Inferior parietal cortex (tissue), 1 donor: ENCODE results near the gene CHIA.
A peak's percentile ranks its signal among the peaks of the same experiment; 100 is the strongest.

Experiments
- DNase-seq: peaks from one replicate; pipeline ENCODE4 v3.0.0-alpha.2; 2016; ENCODE audit errors: extremely low spot score

The CHIA gene

GRCh38 chr1:111290630-111291029, at the start of gene CHIA:
TSS of gene CHIA (plus strand) at chr1:111290851. CDS start at chr1:111310468, 19,617 bp downstream.
- DNase-seq: no peak

GRCh38 chr1:111241797-111242196, 48.9 kb upstream of the CHIA start:
- no peak for DNase-seq

GRCh38 chr1:111242805-111243523, 47.7 kb upstream of the CHIA start:
- DNase-seq: no peak

DNA sequence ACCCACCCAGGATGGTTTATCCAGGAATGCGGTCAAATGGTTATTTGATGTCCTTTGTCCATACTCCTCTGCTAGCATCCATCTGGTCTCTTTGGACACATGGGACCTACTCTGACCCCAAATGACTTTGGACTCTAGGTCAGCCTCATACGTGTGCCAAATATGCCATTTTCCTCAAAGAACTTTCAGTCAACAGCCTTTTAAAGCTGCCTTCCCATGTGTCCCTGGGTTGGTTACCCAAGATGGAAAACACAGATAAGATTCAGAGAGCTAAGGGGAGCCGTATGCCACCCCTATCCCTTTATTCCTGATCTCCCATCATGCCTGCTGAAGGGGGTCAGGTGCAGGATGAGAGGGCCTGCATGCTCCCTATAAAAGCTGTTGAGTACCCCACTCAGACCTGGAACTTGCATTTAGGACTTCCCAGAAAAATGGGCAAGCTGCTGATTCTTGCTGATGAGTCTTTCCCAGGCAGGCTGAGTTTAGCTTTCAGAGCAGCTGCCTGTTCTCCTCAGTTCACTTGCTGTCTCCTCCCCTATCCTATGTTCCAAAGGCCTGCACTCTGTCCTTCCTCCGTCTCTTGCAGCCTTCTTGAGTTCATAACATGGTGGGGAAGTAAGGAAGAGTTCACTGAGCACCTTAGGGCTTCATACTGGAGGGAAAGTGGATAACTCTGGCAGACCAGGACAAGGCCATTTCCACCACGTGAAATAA, 43.4 kb upstream of the CHIA start:
- DNase-seq: no peak

DNA sequence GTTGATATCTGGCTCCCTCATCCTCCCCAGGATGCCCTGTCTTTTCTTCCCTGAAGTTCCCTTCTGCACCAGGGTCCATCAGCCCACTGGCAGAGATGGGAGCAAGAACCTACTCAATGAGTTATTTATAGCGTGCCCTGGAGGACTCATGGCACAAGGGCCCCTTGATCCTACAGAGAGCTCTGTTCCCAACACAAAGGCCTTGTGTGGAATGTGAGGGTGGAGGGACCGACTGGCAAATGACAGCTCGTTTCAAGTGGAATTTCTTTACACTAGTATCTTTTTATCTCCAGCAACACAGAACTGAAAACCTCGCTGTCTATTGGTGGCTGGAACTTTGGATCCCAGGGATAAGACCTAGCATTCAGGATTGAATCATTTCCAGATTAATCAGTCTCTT, 40.7 kb upstream of the CHIA start:
- DNase-seq: peak; percentile 55

GRCh38 chr1:111251570-111251969, 39.1 kb upstream of the CHIA start:
- no peak for DNase-seq

DNA sequence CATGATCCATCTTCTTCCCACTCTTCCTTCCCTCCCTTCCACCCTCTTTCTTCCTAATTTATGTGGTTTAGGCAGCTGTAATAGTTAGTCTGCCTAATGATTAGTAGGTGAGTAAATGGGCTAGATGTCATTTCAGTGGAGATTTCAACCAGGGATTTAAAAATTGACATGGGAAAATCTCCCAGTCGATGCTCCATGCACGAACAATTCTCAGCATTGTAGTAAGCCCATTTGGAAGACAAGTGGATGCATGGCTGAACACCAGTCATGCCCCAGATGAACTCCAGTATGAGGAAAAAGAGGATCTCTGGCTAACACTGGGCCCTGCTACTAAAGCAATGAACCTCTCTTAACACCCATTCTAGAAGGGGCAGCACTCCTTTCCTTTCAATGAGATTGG, 37.9 kb upstream of the CHIA start:
- DNase-seq: no peak

DNA sequence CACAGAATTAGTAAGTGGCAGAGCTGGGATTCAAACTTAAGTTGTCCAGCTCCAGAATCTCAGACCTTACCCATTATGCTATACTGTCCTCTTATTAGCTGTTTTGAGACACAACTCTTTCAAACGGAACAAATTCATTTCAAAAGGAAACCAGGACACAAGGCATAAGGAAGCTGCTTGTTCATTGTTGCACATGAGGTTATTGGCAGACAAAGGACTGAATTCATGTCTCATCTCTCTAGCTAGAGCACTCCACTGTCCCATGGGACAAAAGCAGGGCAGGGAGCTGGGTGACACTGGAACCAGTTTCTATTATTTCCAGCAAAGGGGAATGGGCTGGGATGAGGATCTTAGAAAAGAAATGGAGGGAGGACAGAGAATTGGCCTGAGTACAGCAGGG, 36.8 kb upstream of the CHIA start:
- peak; percentile 69 for DNase-seq

DNA sequence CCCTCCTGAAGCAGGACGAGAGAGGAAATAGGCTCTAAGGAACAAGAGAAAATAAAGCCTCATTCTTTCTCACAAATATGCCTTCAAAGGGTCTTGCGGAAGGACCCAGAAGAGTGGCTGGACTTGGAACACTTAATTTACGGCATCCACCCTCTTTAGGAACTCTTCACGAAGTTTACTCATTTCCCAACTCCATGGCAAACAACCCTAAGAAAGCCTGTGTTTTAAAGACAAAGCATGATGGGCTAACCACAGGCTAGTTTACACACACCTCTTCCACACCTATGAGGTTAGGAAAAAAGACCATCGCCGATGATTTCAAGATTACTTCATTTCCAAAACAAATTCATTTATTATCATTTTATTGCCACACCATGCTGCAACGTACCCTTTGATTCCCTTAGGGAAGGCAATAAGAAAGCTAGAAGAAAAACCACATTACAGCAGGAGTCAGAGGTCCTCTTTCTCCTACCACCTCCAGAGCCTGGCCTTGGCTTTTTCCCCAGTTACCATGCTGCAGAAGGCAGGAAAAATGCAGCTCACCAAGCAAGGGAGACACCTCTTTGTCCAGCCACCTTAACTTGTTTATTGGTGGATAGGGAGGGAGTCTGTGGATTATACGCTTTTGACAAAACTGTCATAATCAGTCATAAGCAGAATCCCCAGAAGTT, 33.5 kb upstream of the CHIA start:
- DNase-seq: no peak

DNA sequence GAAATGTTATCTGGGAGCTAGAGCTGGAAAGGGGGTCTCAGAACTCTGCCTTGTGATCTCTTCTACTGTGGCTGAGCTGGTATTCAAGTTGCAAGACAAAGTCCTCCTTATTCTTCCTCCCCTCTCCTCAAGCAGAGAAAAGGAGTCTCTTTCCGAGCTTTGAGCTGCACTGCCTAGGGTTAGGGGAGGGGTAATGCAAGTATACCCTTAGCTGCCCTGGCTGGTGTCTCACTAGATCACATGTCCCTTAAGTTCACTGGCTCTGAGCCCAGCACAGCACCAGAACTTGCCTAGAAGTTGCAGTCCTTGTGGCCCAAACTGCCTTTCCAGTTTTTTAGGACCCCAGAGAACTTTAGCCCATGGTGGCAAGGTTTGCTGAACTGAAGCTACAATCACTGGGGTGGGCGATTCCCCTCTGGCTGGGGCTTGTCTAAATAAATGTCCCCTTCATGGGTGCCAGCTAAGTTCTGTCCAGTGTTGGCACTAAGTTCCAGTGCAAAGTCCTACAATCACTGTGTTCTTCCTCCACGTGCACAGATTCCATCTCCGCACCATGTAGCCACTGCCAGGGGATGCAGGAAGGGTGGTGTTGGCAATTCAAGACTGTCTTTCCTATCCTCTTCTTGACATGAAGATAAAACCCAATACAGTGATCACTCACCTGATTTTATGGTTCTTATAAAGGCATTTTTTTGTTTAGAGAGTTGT, 22.7 kb upstream of the CHIA start:
- no peak for DNase-seq

- DNase-seq: no peak
Measured at GRCh38 chr1:111269825-111270406, 20.7 kb upstream of the CHIA start.

DNA sequence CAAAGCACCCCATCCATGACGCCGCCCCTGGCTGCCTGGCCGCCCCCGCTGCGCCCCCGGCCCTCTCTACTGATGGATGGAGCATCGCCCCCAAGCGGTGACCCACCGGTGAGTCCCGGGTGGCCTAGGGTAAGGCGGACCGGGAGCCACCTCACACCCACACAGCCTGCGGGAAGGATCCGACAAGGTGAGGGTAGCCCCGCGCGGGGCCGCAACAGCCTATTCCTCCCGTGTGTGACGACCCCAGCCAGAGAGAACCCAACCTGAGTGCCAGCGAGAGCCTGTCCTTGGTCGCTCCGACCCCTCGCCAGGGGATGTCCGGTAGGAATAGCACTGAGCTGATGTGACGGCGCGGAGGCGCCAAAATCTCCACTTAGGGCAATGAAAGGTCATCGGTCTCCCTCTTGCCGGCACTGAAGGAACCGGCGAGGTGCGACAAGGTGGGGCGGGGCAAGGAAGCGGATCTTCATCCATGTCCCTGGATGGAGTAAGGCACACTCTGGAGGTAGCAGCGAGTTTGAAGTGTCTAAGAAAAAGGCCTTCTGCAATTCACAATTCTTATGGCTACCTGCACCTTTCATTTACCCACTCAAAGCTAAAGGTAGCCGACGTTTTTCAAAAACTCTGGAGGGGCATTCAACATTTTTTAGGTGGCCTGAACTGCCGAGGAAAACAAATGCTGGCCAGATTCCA, 19.7 kb upstream of the CHIA start:
- no peak for DNase-seq

DNA sequence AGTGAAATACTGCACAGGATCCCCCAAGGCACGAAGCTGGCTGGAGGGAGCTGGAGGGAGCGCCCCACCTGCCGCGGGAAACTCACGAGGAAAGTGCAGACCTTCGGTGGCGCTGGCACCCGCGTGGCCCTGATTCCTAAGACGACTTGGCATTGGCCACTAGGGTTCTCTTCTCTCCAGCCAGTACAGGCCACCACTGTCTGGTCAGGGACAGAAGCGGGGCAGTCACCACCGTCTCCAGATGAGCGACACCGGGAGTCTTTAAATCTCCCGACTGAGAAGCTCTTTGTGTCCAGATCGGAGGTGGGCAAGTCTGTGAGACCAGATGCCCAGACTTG, 19.2 kb upstream of the CHIA start:
- DNase-seq: no peak

GRCh38 chr1:111272081-111272480, 18.6 kb upstream of the CHIA start:
- DNase-seq: no peak

- DNase-seq: no peak
Measured at GRCh38 chr1:111274653-111275052, 16.0 kb upstream of the CHIA start.

DNA sequence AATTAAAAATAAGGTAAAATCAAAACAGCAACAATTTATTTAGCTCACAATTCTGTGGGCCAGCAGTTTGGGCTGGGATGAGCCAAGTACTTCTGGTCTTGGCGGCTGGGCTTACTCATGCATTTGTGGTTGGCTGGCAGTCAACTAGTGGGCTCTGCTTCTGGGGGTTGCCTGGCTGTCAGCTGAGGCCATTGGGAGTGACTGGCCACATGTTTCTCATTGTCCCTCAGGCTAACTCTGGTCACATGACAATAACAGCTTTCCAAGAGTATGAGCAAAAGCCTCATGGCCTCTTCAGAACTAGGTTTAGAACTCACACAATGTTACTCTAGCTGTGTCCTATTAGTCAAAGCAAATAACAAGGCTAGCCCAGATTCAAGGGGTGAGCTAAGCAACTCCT, 15.6 kb upstream of the CHIA start:
- no peak for DNase-seq

GRCh38 chr1:111275780-111276433, 14.7 kb upstream of the CHIA start:
- no peak for DNase-seq

GRCh38 chr1:111279144-111279543, 11.5 kb upstream of the CHIA start:
- no peak for DNase-seq

DNA sequence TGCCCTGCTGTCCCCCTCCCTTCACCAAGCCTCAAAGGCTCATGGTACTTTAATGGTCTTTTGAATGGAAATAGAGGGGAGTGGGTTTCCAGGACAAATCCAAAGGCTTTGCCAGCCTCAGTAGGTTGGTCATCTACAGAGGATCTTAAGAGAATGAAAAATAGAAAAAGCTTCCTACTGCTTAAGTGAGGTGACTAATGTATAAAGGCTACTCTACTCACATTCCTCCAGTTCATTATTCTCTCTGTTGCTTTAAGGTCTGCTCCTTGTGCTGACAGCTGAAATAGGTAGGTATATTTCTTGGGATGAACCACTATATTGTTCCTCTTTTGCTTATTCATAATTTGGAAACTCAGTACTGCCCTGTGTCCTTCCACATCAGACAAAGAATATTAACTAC, 10.4 kb upstream of the CHIA start:
- DNase-seq: no peak

- no peak for DNase-seq
Measured at GRCh38 chr1:111281411-111281810, 9.2 kb upstream of the CHIA start.

DNA sequence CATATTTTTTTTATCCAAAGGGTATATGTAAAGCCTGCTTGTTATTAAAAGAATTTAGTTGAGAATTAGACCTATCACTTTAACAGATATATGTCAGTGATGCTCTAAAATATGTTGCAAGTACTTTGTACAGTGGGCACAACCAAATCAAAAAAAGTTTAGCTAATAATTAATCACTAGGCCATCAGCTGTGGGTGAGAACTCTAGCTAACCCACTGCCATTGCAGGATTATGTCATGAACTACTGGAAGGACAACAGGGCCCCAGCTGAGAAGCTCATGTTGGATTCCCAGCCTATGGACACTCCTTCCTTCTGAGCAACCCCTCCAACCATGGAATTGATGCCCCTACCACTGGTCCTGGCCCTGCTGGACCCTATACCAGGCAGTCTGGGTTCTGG, 6.8 kb upstream of the CHIA start:
- no peak for DNase-seq
